ENCODE results near the gene SYNE3. TPM values are rescaled to one million over a fixed set of nuclear protein-coding genes. Genes with fewer than 3 reads are reported as not detected.

The SYNE3 gene
- total and polyA plus RNA-seq, 2 of the 8 experiments (the other 6 are each of a cell fraction or from before 2014, with no cell fraction given) = under 0.01 TPM; not detected in 1

GRCh38 chr14:95507701-95508103 is 8.7 kb downstream of the SYNE3 start:
- no peak overlapping the region for H2BK12ac ChIP-seq (ENCODE audit: low read depth, low read length)
- no peak overlapping the region for H2AFZ ChIP-seq (ENCODE audit: low read length)
- no peak overlapping the region for H2BK20ac ChIP-seq (ENCODE audit: low read length)
- H3K14ac ChIP-seq (ENCODE audit: insufficient read length) = no peak overlapping the region
- no peaks in the 10 kb centered on the region for H3K23me2 ChIP-seq (ENCODE audit: low read depth, low read length)
- no peak overlapping the region for H4K91ac ChIP-seq (replicated peaks; ENCODE audit: insufficient read length, low read length)
- POLR2A ChIA-PET (ENCODE audit: partially characterized antibody) = no interaction called here
- no peak overlapping the region for H2BK5ac ChIP-seq (ENCODE audit: low read depth, low read length)
- no peak overlapping the region for H2BK120ac ChIP-seq (replicated peaks; ENCODE audit: low read depth, low read length)
- H3K4ac ChIP-seq (replicated peaks; ENCODE audit: insufficient read length, low read depth, low read length) = no peak overlapping the region
- H3K56ac ChIP-seq (replicated peaks; ENCODE audit: insufficient read length, low read depth, low read length) = no peak overlapping the region
- H2BK15ac ChIP-seq (ENCODE audit: low read length) = no peak overlapping the region
- no peak overlapping the region for H3K18ac ChIP-seq (ENCODE audit: extremely low read depth, low read length)
- no peak overlapping the region for H3K23ac ChIP-seq (ENCODE audit: insufficient read length)
- H3K9ac ChIP-seq (replicated peaks in 1 of 4; ENCODE audit: extremely low read depth in 1 of 4, low read depth in 3 of 4, low read length in 3 of 4) = no peak overlapping the region; a peak in 1 of 7 replicates
- H4K8ac ChIP-seq (ENCODE audit: extremely low read depth, insufficient read depth, low read length) = no peak overlapping the region
- no peak overlapping the region for H3K27ac ChIP-seq (ENCODE audit: low read depth, low read length)
- no peaks in the 10 kb centered on the region for H4K20me1 ChIP-seq (replicated peaks in 1 of 2; ENCODE audit: control insufficient read depth in 1 of 2, insufficient read depth in 2 of 2, low read length in 2 of 2)
- H4K5ac ChIP-seq (ENCODE audit: insufficient read length, low read depth, low read length) = no peak overlapping the region
- DNase-seq (ENCODE audit: low read depth in 1 of 2, low spot score in 2 of 2) (no peak), FAIRE-seq (no peak)
- H3K4me3 ChIP-seq (ENCODE audit: extremely low read depth in 1 of 4, insufficient read depth in 2 of 4, low read depth in 3 of 4, low read length in 4 of 4) = no peak overlapping the region
- H3K79me2 ChIP-seq (ENCODE audit: control insufficient read depth in 1 of 2, insufficient read depth in 2 of 2, low read length in 2 of 2) = no peaks in the 10 kb centered on the region
- CTCF ChIA-PET (ENCODE audit: partially characterized antibody) = interaction anchor here (0.9 to 3.8 kb wide), 6 partner anchors 12 to 65 kb away, joined by 3 to 17 read pairs (median 8); no protein-coding TSS in a partner anchor
- H3K4me2 ChIP-seq (ENCODE audit: insufficient read depth in 1 of 2, low read depth in 2 of 2, low read length in 2 of 2) = no peak overlapping the region
- no peaks in the 10 kb centered on the region for H3K79me1 ChIP-seq (ENCODE audit: low read depth, low read length)
- 81% methylated on average over 3 of the region's 3 CpGs; no CpG with 5 or more reads in 1 of the 2 experiments for WGBS, 2 experiments (ENCODE audit: extremely low coverage in 1 of 2, insufficient coverage in 1 of 2, insufficient read length in 1 of 2, insufficient replicate concordance in 2 of 2, low coverage in 1 of 2, low lambda C conversion rate in 2 of 2, missing lambda C conversion rate in 1 of 2)
- no peaks in the 10 kb centered on the region for H3K9me3 ChIP-seq (ENCODE audit: insufficient read depth in 2 of 2, low read depth in 1 of 2, low read length in 1 of 2)
- H3K4me1 ChIP-seq (replicated peaks in 1 of 4; ENCODE audit: control insufficient read depth in 3 of 4, insufficient read depth in 4 of 4, low read length in 3 of 4) = no peaks in the 10 kb centered on the region
- H2AK5ac ChIP-seq (ENCODE audit: low read depth, low read length) = no peak overlapping the region
- no peaks in the 10 kb centered on the region; a peak in 1 of 7 replicates for H3K27me3 ChIP-seq (replicated peaks in 1 of 4; ENCODE audit: control insufficient read depth in 3 of 4, extremely low read depth in 1 of 4, insufficient read depth in 3 of 4, low read length in 3 of 4)
- no peaks in the 10 kb centered on the region for H3K36me3 ChIP-seq (ENCODE audit: control insufficient read depth in 2 of 4, insufficient read depth in 4 of 4, low read length in 3 of 4)
- TF ChIP-seq RFX5 (IDR thresholded peaks at IDR 0.05; ENCODE audit: borderline replicate concordance, low read depth, low read length) (no peak), EZH2 (IDR thresholded peaks at IDR 0.05; ENCODE audit: low read depth, low read length, severe bottlenecking) (no peak), SP4 (IDR thresholded peaks at IDR 0.05; ENCODE audit: low read length) (no peak), GABPA (IDR thresholded peaks at IDR 0.05; ENCODE audit: borderline replicate concordance, insufficient read depth, low read length) (no peak), YY1 (IDR thresholded peaks at IDR 0.05; ENCODE audit: low read depth, low read length) (no peak), CREB1 (IDR thresholded peaks at IDR 0.05) (no peak), ATF3 (IDR thresholded peaks at IDR 0.05; ENCODE audit: insufficient read depth, low read depth, low read length) (no peak), EP300 (IDR thresholded peaks at IDR 0.05; ENCODE audit: borderline replicate concordance in 1 of 2, low read depth in 2 of 2, low read length in 2 of 2) (no peak), JUND (IDR thresholded peaks at IDR 0.05; ENCODE audit: low read length) (no peak), HDAC2 (IDR thresholded peaks at IDR 0.05; ENCODE audit: borderline replicate concordance in 1 of 2, low read depth in 2 of 2, low read length in 2 of 2) (no peak), SP2 (IDR thresholded peaks at IDR 0.05; ENCODE audit: low read length) (no peak), TAF7 (optimal IDR thresholded peaks at IDR 0.05; ENCODE audit: borderline replicate concordance, low read depth, low read length) (no peak)
- TF ChIP-seq, protein P1, sequence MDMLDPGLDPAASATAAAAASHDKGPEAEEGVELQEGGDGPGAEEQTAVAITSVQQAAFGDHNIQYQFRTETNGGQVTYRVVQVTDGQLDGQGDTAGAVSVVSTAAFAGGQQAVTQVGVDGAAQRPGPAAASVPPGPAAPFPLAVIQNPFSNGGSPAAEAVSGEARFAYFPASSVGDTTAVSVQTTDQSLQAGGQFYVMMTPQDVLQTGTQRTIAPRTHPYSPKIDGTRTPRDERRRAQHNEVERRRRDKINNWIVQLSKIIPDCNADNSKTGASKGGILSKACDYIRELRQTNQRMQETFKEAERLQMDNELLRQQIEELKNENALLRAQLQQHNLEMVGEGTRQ (IDR thresholded peaks at IDR 0.05; ENCODE audit: low read length) = no peak

All from H1 (cell line).